Kidney capillary endothelial cell (primary cell): ENCODE results near the gene SORCS3.

ENCODE experiments used
- DNase-seq: peaks from one replicate; pipeline ENCODE4 v3.0.0-alpha.2; 2018; ENCODE audit warnings: low spot score

SORCS3 gene

DNA sequence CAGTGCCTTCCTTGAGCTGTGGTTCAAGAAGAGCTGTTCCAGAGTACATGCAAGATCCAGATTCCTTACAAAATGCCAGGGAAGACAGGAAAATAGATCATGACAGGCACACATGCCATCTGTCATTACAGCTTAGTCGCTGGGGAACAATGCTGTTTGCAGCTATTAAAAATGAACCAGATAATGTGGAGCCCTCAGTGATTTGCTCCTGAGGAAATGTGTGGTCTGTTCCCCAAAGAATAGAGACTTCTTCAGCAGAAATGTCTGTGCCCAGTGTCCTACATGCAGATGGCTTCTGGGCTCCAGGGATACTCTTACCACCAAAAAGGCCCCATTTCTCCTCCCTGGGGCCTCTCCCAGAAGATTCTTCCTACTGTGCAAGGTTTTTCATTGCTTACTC is 627.9 kb downstream of the SORCS3 start:
- DNase-seq = no peak

- no peak for DNase-seq
These were observed 628.6 kb downstream of the SORCS3 start for GRCh38 chr10:105269689-105270088.

GRCh38 chr10:105274556-105275070 is 633.5 kb downstream of the SORCS3 start:
- DNase-seq = no peak

GRCh38 chr10:105278439-105278838 is 637.3 kb downstream of the SORCS3 start:
- no peak for DNase-seq

DNA sequence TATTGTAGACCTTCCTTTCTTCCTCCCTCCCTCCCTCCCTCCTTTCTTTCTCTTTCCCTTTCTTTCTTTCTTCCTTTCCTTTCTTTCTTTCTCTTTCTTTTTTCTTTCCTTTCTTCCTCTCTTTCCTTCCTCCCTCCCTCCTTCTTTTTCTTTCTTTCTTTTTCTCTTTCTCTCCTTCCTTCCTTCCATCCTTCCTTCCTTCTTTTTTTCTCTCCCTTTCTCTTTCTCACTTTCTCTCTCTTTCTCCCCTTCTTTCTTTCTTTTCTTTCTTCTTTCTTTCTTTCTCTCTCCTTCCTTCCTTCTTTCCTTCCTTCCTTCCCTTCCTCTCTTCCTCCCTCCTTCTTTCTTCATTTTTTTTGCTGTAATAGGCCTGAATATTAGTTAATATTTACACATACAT is 638.0 kb downstream of the SORCS3 start:
- DNase-seq = no peak

GRCh38 chr10:105280895-105281294 is 639.8 kb downstream of the SORCS3 start:
- no peak for DNase-seq

GRCh38 chr10:105284476-105285215 is 643.6 kb downstream of the SORCS3 start:
- no peak for DNase-seq

- DNase-seq = no peak
These were observed 646.9 kb downstream of the SORCS3 start for GRCh38 chr10:105288026-105288425.

DNA sequence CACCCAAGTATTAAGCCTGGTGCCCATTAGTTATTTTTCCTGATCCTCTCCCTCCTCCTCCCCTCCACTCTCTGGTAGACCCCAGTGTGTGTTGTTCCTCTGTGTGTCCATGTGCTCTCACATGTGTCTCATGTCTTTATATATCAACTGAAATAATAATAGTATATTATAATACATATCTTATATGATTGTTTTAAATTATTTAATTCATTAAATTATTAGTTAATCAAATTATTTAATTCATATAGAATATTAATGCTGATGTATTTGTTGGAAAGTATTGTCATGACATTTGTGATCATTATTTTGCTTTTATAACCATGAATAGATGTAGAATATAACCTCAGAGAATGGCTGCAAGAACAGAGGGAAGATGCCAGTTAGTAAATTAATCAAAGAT is 647.5 kb downstream of the SORCS3 start:
- no peak for DNase-seq

GRCh38 chr10:105291571-105291970 is 650.5 kb downstream of the SORCS3 start:
- no peak for DNase-seq

GRCh38 chr10:105292236-105292635 is 651.1 kb downstream of the SORCS3 start:
- DNase-seq = no peak
